ENCODE data around the gene REV3L.

- TF ChIP-seq CTCF (IDR thresholded peaks at IDR 0.05) (no peak), POLR2A (IDR thresholded peaks at IDR 0.05) (no peak)
Measured at GRCh38 chr6:111307275-111307858, 175.7 kb downstream of the REV3L start.

Data from adrenal gland (tissue), 5 donors.